NCI-H524 (cell line): Measurements from ENCODE around the gene GCNA.

Source experiments
- DNase-seq, 2 experiments: peaks; one replicate each; lab custom pipeline; 2025; lab: John Stamatoyannopoulos, UW

GCNA gene

DNA sequence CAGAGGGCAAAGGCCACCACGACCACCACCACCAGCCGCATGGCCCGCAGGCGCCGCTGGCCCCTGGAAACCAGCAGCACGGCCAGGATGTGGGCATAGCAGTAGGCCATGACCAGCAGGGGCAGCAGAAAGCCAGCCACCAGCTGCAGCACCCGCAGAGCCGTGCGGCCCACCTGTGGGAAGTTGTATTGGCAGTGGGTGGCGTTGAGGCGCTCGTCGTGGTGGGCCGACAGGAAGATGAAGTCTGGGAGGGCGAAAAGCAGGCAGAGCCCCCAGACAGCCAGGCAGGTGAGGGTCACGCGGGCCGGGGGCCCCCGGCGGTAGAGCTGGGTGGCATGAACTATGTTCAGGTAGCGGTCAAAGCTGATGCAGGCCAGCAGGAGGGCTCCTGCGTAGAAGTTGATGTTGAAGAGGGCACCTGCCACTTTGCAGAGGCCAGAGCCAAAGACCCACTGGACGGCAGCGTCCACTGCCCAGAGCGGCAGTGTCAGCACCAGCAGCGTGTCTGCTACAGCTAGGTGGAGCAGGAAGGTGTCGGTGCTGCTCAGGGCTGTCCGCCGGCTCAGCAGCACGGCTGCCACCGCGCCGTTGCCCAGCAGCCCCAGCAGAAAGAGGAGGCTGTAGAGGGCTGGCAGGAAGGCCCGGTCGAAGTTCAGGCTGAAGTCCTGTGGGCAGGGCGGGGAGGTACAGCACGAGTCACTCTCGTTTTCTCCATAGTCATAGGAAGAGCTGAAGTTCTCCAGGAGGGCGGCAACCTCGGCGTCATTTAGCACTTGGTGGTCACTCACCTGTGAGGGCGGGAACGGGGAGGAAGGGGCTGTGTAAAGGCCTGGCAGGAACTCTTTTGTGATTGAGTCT is 38.7 kb downstream of the GCNA start:
- DNase-seq, result no peak

DNA sequence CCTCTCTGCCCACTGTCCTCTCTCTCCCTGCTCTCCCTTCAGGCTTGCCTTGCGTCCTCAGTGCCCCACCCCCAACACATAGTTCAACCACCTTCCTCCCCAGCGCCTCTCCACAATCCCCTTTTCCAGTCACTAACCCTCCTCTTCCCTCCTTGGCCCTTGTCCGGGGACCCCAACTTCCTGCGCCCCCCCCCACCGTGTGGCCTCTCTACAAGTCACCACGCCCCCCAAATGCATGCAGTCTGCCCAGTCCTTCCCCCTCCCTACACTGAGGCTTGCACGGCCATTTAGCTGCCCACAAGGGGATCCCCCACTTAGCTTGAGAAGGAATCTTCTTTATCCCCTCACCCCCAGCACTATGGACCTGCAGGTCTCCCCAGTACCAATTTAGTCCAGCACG is 39.5 kb downstream of the GCNA start:
- no peak for DNase-seq

DNA sequence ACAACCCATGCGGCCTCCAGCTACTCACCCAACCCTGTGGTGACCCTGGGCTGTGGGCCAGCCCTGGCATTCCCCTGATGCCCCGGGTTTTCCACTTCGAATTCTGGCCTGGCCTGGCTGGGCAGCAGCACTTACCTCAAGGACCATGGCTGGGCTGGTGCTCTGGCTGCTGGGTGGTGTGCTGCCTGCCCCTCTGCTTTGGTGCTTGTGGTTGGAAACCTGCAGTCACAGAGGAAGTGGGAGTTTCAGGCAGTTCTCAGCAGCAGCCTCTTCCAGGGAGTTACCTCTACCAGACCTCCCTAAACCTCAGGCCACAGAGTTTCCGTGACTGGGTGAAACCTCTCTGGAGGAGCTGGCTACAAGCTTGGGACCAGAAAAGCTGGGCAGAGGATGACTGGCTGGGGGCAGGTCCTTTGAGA is 40.1 kb downstream of the GCNA start, which contains the start of gene CXCR3:
TSS of gene CXCR3 (minus strand) at position 209 of the 419 bp plus-strand sequence. CDS start at position 147, 62 bp downstream.
- no peak for DNase-seq

DNA sequence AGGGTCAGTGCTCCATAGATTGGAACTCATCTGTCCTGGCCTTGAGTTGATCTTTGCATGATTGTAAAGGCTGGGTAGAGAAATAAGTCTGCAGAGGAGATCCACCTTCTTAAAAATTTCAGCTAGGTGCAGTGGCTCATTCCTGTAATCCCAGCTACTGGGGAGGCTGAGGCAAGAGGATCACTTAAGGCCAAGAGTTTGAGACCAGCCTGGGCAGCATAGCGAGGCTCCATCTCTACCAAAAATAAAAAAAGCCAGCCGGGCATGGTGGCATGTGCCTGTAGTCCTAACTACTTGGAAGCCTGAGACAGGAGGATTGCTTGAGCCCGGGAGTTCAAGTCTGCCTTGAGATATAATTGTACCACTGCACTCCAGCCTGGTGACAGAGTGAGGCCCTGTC is 40.5 kb downstream of the GCNA start:
- DNase-seq, result no peak

DNA sequence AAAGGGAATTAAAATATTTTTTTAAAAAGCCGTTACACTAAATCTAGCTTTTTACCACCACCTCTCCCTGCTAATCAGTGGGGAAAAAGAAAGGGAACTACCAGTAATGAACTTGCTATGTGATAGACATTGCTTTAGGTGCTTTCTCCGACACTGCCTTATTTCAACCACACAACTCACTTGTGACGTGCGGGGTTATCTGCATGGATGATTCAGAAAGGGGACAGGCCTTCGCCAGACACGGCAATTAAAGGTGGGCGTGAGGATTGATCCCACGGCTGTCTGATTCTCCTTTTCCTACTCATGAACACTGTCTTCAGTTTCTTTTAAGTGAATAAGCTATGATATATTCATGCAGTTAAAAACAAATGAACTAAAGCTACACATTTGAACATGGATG is 41.0 kb downstream of the GCNA start:
- no peak for DNase-seq

DNA sequence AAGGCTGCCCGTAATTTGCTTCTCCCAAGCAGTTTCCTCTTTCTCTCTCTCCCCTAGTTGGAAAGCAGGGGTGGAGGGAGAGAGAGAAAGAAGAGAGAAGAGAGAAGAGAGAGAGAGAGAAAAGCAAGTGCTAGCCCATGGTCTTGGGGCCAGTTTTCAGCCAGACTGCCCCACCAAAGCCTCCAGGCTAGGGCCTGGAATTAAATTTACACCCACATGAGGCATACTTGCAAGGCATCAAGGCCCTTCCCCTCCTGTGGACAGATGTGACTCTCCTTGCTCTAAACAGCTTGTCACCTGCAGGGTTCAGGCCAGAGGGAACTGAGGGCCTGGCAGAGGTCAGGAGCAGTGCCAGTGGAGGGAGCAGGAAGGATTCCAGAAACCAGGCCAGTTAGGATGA is 41.7 kb downstream of the GCNA start:
- no peak for DNase-seq

DNA sequence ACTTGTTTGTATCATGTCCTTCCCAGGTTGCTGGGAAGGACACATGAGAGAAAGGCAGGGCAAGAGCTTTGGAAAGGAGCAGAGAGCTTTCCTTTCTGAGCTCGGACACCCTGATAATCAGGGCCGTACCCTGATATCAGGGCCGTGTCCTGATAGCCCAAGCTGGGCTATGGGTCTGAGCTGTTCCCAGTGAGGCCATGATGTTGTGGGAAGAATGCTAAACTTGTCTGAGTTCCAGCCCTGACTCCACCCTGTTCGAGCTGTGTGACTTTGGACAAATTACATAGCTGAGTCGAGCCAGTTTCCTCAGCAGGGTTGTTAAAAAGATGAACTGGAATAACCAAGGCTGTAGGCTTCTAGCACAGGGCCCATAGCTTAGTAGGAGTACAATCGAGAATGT is 43.4 kb downstream of the GCNA start:
- DNase-seq, result no peak

DNA sequence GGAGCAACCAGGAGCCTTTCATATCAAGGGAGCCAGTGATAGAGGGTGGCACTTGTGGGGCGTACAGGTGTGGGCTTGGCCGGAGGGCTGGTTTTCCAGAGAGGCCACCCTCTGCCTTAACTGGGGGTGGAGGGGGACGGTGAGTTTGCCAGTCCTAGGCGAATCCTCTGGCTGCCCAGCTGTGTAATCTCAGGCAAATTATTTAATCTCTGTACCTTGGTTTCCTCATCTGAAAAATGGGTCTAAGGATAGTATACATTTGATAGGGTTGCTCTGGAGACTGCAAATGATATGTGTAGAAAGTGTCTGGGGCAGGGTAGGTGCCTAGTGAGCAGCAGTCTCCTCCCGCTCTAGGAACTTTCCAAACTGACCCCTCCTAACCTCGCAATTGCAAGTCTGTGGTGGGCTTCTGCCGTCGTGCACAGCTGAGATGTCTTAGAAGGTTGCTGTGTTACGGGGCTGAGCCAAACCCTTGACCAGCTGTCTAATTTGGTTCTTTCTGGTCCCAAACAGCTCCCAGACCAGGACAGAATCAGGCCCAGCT is 43.9 kb downstream of the GCNA start:
- no peak for DNase-seq

DNA sequence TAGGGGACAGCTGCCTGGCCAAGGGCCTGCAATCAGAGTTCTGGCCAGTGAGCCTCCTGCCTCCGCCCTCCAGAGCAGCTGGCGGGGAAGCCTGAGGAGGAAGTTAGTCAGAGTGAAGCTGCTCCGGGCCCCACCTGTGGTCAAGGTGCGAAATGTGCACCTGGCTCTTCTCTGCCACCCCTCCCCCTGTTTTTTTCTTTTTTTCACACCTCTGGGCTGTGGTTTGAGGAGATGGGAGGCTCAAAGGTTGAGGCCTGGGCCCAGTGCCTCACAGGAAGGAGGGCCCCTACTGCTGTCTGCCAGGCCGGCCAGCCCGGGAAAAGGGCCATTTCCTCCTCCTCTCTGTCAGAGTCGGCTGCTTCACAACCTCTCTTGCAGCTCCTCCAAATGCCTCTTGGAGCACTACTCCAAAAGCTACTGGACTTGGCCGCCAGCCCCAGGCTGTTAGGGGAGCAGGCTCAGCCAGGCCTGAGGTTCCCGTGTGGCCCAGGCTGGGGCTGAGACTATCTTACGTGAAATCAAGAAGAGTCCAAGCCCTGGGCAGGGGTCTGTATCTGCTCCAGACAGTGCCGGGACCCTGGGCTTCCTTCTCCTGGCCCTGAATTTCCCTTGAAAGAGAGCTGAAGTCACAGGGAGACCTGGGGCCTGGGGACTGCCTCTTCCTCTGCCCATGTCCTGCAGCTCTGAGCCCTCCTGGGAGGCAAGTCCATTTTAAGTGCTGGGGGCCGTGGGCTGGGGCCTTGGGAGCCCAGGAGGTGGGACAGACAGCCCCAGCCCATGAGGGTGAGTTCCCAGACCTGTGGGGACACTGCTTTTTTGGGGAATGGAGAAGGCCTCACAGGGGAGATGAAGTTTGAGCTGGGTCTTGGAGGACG is 44.6 kb downstream of the GCNA start:
- peak in 1 of 2 experiments; percentile 21 for DNase-seq

DNA sequence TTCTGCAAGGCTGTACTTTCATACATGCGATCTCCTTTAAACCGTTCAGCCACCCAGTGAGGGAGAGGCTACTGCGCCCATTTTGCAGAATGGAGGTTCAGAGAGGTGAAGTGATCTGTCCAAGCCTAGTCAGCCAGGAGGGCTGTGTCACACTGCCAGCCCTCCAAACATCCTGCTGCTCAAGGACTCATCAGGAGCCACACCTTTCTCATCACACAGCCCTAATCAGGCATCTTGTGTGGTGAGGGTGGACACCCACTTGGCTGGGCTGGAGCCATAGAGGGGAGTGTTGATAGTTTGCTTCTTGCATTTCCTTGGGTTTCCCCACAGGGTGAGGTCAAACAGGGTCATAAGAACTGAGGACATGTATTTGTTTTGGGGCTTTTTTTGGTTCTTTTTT is 45.5 kb downstream of the GCNA start:
- DNase-seq, result no peak

DNA sequence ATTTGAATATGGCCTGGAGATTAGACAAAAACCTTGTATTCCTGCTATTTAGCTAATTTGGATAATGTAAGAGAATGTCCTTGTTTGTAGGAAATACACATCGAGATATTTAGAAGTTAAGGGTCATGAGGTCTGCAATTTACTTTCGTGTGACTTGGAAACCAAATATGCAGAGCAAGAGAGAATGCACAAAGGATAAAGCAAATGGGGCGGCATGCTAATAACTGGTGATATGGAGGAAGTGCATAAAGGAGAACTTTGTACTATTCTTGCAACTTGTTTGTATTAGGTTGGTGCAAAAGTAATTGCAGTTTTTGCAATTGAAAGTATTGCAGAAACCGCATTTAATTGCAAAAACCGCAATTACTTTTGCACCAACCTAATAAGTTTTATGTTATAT is 47.2 kb downstream of the GCNA start:
- DNase-seq, result no peak

DNA sequence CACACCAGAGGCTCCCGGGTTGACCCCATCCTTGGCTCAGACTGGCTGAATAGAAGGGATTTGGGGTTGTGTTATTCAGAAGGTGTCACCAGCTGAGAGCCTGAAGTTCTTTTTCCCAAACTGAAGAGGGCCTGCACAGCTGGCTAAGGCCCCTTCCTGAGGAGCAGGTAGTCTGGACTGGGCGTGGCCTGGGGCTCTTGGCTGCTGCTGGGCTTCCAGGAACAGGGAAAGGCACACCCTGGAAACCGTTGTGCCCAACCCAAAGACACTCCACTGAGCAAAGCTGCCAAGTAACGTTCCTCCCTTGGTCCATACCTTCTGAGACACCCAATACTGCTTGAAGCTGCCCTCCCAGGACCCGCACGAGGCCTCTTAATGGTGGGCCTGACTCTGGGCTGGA is 48.3 kb downstream of the GCNA start:
- DNase-seq, result no peak

DNA sequence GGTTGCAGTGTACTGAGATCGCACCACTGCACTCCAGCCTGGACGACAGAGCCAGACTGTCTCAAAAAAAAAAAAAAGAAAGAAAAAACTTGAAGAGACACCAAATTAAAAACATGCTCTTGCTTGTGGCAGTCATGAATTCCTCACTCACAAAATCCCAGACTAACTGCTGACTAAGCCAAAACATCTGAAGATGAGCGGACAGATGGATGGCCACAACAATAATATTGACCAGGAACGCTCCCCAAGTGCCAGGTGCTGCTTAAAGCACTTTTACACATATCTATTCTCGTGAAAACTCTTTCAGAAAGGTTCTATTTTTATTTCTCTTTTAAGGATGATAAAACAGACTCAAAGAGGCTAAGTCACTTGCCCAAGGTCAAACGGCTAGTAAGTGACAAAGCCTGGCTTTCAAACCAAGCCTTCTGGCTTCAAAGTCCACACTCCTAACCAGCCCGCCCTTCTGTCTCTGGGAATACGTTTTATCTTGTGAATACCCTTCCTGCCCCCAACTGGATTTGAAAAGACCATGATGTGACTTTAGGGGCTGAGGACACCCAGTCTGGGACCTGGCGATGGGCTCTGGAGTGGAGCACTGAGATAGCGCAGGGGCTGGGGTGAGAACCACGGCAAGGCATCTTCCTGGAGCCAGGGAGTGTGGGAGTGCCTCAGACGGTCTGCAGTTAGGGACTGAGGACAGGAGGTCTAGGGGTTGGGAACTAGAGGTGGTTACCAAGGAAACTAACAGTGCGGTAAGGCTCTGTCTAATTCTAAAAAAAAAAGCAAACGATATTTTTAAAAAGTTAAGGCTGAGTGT is 49.6 kb downstream of the GCNA start:
- no peak for DNase-seq

DNA sequence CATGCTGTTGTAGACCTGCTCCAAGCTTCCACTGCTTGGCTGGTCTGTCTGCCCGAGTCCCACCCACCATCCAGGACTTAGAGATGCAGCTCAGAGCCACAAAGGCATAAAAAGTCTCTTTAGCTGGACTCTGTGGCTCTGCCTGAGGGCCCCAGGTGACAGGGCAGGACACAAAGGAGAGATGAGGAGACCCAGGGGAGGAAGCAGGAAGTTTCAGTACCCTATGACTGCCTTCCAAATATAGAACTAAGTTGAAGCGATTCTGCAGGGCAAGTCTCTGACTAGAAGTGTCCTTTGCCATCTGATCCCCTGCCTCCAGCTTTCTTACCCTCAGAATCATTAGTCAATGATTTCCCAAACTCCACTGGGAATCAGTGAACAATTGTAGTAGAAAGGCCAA is 51.2 kb downstream of the GCNA start:
- DNase-seq, result no peak

DNA sequence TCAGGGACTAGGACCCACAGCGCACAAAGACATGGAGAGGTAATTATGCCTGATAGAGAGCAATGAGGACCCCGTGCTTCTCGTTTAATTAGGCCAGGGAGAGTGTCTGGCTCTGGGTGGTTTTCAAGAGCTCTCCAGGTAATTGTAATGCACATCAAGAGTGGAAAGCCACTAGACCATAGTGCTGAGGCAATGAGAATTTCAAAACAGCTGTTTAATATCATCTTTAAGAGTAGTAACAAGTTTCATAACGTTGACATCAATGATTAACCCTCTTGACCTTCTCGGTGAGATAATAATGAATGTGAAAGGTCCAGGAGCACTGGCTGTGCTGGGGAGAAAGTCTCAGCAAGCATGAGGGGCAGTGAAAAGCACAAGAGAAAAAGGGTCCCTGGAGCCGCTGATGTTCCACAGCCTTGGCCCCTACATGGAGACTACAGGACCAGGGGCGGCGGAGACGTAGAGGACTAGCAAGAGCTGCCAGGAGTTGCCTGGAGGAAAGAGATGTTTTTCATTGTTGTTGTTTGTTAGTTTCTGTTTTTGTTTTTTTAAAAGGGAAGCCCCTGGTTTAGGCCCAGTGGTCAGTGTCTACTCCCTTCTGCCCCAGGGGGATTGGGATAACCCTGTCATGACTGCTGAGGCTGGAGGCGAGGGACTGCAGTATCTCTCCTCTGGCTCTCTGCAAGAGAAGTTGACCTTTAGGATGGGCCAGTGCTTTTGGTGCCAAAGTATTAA is 54.9 kb downstream of the GCNA start:
- DNase-seq, result peak; percentile 81 to 88

DNA sequence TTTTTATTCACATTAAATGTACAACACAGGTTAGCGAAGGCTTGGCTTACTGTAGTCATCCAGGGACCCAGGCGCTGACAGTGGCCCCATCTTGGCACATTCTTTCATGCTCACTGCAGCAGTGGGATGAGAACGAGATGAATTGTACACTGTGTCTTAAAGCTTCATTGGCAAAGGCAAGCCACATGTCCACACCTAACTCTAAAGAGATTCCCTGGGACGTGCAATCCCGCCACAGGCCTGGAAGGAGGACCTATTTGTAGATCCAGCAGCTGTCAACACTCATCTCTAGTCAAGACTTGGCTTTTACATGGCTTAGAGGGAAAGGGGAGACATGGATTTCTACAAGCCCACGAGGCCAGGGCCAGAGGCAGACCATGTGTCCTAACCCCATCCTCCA is 56.1 kb downstream of the GCNA start:
- peak in 1 of 2 experiments; percentile 33 for DNase-seq

DNA sequence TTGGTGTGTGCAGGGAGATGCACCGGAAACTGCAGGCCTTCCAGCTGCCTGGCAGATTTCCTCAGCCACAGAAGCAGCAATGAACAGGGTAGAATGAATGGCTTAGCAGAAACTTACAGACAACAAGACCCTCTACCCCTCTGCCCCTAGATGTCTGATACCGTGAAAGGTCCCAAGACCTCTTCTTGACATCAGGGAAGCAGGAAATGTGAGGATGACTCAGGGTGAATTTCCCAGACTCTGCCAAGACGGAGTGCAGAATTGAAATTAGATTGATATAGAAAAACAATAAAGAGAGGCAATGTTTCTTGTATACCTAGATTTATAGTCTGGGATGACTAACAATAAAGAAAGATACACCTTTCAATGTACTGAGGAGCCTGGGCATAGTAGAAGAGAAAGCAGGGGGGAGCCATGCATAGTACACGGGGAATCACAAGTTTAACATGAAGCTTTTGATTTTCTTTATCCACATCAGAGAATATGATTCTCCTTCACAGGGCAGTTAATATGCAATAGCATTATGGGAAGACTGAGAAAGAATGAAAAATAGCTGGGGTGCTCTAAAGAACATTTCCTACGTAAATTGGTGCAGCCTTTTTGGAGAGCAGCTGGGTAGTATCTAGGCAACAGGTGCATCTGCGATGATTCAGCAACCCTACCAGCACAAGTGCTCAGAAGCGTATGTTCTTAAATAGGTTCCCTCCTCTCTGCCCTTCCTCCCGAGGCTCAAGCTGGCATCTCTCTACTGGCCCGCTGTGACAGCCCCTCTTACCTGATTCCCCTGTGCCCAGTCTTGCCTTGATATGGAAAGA is 58.4 kb downstream of the GCNA start:
- DNase-seq, result peak; percentile 51 to 87

DNA sequence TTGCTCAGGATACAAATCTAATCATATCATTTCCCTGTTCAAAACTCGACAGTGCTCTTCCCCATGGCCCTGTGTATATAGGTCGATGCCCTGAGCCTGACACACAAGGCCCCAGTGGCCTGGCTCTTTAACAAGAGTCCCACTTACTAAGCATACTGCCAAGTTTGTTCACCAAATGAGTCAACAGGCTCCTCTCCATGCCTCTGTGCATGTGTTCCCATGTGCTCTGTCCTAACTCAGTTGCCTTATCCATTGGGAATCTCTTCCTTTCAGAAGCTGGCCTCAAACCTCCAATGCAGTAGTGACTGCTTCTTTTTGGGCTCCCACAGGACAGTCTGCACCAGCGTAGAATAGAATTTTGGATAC is 59.0 kb downstream of the GCNA start:
- no peak for DNase-seq

DNA sequence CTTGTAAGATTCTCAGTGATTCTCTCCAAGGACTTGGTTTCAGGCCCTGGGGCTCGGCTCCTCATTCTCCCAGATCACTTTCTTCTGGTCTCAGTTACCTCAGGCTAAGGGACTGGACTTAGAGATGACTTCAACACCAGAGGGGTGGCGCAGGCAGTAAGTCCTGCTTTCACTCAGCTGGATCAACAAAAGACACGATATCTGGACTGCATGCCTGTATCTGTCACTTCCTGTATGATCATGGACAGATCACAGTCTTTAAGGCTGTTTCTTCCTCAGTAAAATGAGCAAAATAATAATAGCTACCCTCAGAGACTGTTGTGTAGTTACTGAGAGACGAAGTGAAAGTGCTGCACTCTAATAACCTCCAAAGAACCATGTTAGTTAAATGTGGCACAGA is 59.6 kb downstream of the GCNA start:
- no peak for DNase-seq

DNA sequence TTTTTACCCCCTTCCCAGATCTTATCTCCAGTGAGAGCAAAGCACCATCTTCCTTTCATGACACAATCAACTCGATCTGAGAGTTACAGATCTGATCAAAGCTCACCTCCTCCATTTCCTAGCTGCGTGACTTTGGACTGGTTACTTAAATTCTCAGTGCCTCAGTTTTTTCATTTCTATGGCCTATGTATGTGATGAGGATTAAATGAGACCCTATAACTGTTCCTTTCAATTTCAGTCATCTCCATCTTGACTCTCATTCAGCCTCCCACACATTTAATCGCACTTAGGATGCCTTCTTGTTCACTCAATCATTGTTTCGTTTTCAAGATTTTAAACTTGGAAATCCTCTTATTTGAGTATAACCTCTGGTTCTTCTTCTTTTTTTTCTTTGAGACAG is 60.2 kb downstream of the GCNA start:
- DNase-seq, result no peak
